ENCODE measurements around the gene DLG5.

The DLG5 gene

DNA sequence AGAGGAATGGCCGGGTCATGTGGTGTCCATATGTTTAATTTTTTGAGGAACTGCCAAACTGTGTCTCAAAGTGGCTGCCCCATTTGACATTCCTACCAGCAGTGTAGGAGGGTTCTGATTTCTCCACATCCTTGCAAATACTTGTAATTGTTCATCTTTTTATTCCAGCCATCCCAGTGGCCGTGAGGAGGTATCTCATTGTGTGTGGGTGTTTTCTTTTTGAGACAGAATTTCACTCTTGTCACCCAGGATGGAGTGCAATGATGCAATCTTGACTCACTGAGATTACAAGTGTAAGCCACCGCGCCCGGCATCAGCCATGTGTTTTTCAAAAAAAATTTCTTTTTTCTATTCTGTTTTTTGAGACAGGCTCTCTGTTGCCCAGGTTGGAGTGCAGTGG lies 38.7 kb upstream of the DLG5 start:
- H3K36me3 ChIP-seq (ENCODE audit: insufficient read depth, low read length): no peaks in the 10 kb centered on the region
- no peaks in the 10 kb centered on the region for H3K9me2 ChIP-seq (replicated peaks; ENCODE audit: low read depth, low read length)
- no peaks in the 10 kb centered on the region for H3K4me1 ChIP-seq (ENCODE audit: insufficient read depth, low read length, poor library complexity, severe bottlenecking)
- no peaks in the 10 kb centered on the region for H3K27me3 ChIP-seq (ENCODE audit: insufficient read depth, low read length, poor library complexity, severe bottlenecking)
- H3K79me2 ChIP-seq (ENCODE audit: insufficient read depth, low read length): no peaks in the 10 kb centered on the region
- H3K9ac ChIP-seq (ENCODE audit: low read depth, low read length, poor library complexity, severe bottlenecking): no peak overlapping the region
- no peaks in the 10 kb centered on the region for H3F3A ChIP-seq (ENCODE audit: low read depth)
- no peaks in the 10 kb centered on the region; the same call in 1 of the 2 replicates for H3K9me3 ChIP-seq (ENCODE audit: insufficient read depth, low read depth, low read length)
- no peak overlapping the region for H3K4me2 ChIP-seq (ENCODE audit: low read depth, low read length, poor library complexity, severe bottlenecking)
- H4K20me1 ChIP-seq (ENCODE audit: insufficient read depth, low read length, poor library complexity, severe bottlenecking): no peaks in the 10 kb centered on the region
- TF ChIP-seq EZH2phosphoT487 (IDR thresholded peaks at IDR 0.05; ENCODE audit: borderline replicate concordance): no peak
- TF ChIP-seq, protein P1, sequence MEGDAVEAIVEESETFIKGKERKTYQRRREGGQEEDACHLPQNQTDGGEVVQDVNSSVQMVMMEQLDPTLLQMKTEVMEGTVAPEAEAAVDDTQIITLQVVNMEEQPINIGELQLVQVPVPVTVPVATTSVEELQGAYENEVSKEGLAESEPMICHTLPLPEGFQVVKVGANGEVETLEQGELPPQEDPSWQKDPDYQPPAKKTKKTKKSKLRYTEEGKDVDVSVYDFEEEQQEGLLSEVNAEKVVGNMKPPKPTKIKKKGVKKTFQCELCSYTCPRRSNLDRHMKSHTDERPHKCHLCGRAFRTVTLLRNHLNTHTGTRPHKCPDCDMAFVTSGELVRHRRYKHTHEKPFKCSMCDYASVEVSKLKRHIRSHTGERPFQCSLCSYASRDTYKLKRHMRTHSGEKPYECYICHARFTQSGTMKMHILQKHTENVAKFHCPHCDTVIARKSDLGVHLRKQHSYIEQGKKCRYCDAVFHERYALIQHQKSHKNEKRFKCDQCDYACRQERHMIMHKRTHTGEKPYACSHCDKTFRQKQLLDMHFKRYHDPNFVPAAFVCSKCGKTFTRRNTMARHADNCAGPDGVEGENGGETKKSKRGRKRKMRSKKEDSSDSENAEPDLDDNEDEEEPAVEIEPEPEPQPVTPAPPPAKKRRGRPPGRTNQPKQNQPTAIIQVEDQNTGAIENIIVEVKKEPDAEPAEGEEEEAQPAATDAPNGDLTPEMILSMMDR (conservative IDR thresholded peaks at IDR 0.05; ENCODE audit: low read length): no peak
- H2AFZ ChIP-seq (ENCODE audit: low read length): no peak overlapping the region
- H3K4me3 ChIP-seq (ENCODE audit: low read length, poor library complexity, severe bottlenecking): no peak overlapping the region

DNA sequence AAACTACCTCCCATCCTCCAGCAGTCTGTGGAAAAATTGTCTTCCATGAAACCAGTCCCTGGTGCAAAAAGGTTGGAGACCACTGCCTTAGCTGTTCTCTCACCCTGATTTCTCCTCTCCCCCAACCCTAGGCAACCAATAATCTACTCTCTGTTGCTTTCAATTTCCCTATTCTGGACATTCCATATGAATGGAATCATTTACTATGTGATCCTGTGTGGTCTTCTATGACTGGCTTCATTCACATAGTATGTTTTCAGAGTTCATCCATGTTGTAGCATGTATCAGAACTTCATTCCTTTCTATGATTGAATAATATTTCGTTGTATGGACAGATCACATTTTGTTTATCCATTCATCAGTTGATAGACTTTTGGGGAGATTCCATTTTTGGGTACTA lies 38.3 kb upstream of the DLG5 start:
- Histone ChIP-seq H3K4me3 (ENCODE audit: low read length, poor library complexity, severe bottlenecking) (no peak overlapping the region), H3K9ac (ENCODE audit: low read depth, low read length, poor library complexity, severe bottlenecking) (no peak overlapping the region), H3K27me3 (ENCODE audit: insufficient read depth, low read length, poor library complexity, severe bottlenecking) (no peaks in the 10 kb centered on the region), H3K79me2 (ENCODE audit: insufficient read depth, low read length) (no peaks in the 10 kb centered on the region), H3F3A (ENCODE audit: low read depth) (no peaks in the 10 kb centered on the region), H3K4me2 (ENCODE audit: low read depth, low read length, poor library complexity, severe bottlenecking) (no peak overlapping the region), H4K20me1 (ENCODE audit: insufficient read depth, low read length, poor library complexity, severe bottlenecking) (no peaks in the 10 kb centered on the region), H3K4me1 (ENCODE audit: insufficient read depth, low read length, poor library complexity, severe bottlenecking) (no peaks in the 10 kb centered on the region), H2AFZ (ENCODE audit: low read length) (no peak overlapping the region), H3K36me3 (ENCODE audit: insufficient read depth, low read length) (no peaks in the 10 kb centered on the region), H3K9me2 (replicated peaks; ENCODE audit: low read depth, low read length) (no peaks in the 10 kb centered on the region), H3K9me3 (ENCODE audit: insufficient read depth, low read depth, low read length) (no peaks in the 10 kb centered on the region; the same call in 1 of the 2 replicates)
- TF ChIP-seq EZH2phosphoT487 (IDR thresholded peaks at IDR 0.05; ENCODE audit: borderline replicate concordance): no peak
- TF ChIP-seq, protein P1 (conservative IDR thresholded peaks at IDR 0.05; ENCODE audit: low read length): no peak

DNA sequence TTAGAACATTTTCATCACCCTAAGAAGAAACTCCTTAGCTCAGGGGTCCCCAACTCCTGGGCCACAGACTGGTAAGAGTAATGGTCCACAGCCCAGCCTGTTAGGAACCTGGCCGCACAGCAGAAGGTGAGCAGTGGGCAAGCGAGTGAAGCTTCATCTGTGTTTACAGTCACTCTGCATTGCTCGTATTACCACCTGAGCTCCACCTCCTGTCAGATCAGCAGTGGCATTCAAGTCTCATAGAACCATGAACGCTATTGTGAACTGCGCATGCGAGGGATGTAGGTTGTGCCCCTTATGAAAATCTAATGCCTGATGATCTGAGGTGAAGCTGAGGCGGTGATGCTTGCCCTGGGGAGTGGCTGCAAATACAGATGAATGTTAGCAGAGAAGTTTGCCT lies 37.3 kb upstream of the DLG5 start:
- TF ChIP-seq EZH2phosphoT487 (IDR thresholded peaks at IDR 0.05; ENCODE audit: borderline replicate concordance): no peak
- TF ChIP-seq, protein P1 (conservative IDR thresholded peaks at IDR 0.05; ENCODE audit: low read length): no peak
- H3K4me3 ChIP-seq (ENCODE audit: low read length, poor library complexity, severe bottlenecking): no peak overlapping the region
- no peaks in the 10 kb centered on the region for H3F3A ChIP-seq (ENCODE audit: low read depth)
- no peak overlapping the region for H3K9ac ChIP-seq (ENCODE audit: low read depth, low read length, poor library complexity, severe bottlenecking)
- no peaks in the 10 kb centered on the region for H3K79me2 ChIP-seq (ENCODE audit: insufficient read depth, low read length)
- H3K4me1 ChIP-seq (ENCODE audit: insufficient read depth, low read length, poor library complexity, severe bottlenecking): no peaks in the 10 kb centered on the region
- no peak overlapping the region for H2AFZ ChIP-seq (ENCODE audit: low read length)
- no peaks in the 10 kb centered on the region for H3K27me3 ChIP-seq (ENCODE audit: insufficient read depth, low read length, poor library complexity, severe bottlenecking)
- H4K20me1 ChIP-seq (ENCODE audit: insufficient read depth, low read length, poor library complexity, severe bottlenecking): no peaks in the 10 kb centered on the region
- no peak overlapping the region for H3K4me2 ChIP-seq (ENCODE audit: low read depth, low read length, poor library complexity, severe bottlenecking)
- no peaks in the 10 kb centered on the region for H3K36me3 ChIP-seq (ENCODE audit: insufficient read depth, low read length)
- H3K9me3 ChIP-seq (ENCODE audit: insufficient read depth, low read depth, low read length): no peaks in the 10 kb centered on the region; the same call in 1 of the 2 replicates
- no peaks in the 10 kb centered on the region for H3K9me2 ChIP-seq (replicated peaks; ENCODE audit: low read depth, low read length)

Data from Loucy (cell line).